Measurements from ENCODE around the gene LARGE1.

The LARGE1 gene

GRCh38 chr22:33774781-33775180, 145.5 kb downstream of the LARGE1 start:
- Histone ChIP-seq H3K27me3 (ENCODE audit: control insufficient read depth in 1 of 2, insufficient read depth in 2 of 2, low read length in 2 of 2) (no peaks in the 10 kb centered on the region), H3K4me3 (ENCODE audit: low read depth in 1 of 2, low read length in 2 of 2) (no peak overlapping the region), H3K36me3 (ENCODE audit: control insufficient read depth in 1 of 2, insufficient read depth in 2 of 2, low read length in 2 of 2) (no peaks in the 10 kb centered on the region), H3K9ac (ENCODE audit: low read depth in 1 of 2, low read length in 2 of 2) (no peak overlapping the region), H3K9me3 (ENCODE audit: control insufficient read depth in 1 of 2, low read length in 2 of 2) (no peaks in the 10 kb centered on the region), H3K4me1 (ENCODE audit: control insufficient read depth in 1 of 2, insufficient read depth in 2 of 2, low read length in 2 of 2) (peaks cover 4 to 16% of the 10 kb centered on the region in 2 donors), H3K27ac (ENCODE audit: low read depth, low read length) (no peak overlapping the region)

GRCh38 chr22:33772745-33773144, 147.5 kb downstream of the LARGE1 start:
- Histone ChIP-seq H3K27ac (ENCODE audit: low read depth, low read length) (no peak overlapping the region), H3K4me3 (ENCODE audit: low read depth in 1 of 2, low read length in 2 of 2) (no peak overlapping the region), H3K27me3 (ENCODE audit: control insufficient read depth in 1 of 2, insufficient read depth in 2 of 2, low read length in 2 of 2) (no peaks in the 10 kb centered on the region), H3K9ac (ENCODE audit: low read depth in 1 of 2, low read length in 2 of 2) (no peak overlapping the region), H3K4me1 (ENCODE audit: control insufficient read depth in 1 of 2, insufficient read depth in 2 of 2, low read length in 2 of 2) (peaks cover 0 to 1% of the 10 kb centered on the region in 2 donors), H3K9me3 (ENCODE audit: control insufficient read depth in 1 of 2, low read length in 2 of 2) (no peaks in the 10 kb centered on the region), H3K36me3 (ENCODE audit: control insufficient read depth in 1 of 2, insufficient read depth in 2 of 2, low read length in 2 of 2) (no peaks in the 10 kb centered on the region)

GRCh38 chr22:33771136-33771535, 149.1 kb downstream of the LARGE1 start:
- Histone ChIP-seq H3K27ac (ENCODE audit: low read depth, low read length) (no peak overlapping the region), H3K4me3 (ENCODE audit: low read depth in 1 of 2, low read length in 2 of 2) (no peak overlapping the region), H3K9ac (ENCODE audit: low read depth in 1 of 2, low read length in 2 of 2) (no peak overlapping the region), H3K36me3 (ENCODE audit: control insufficient read depth in 1 of 2, insufficient read depth in 2 of 2, low read length in 2 of 2) (no peaks in the 10 kb centered on the region), H3K4me1 (ENCODE audit: control insufficient read depth in 1 of 2, insufficient read depth in 2 of 2, low read length in 2 of 2) (no peaks in the 10 kb centered on the region), H3K27me3 (ENCODE audit: control insufficient read depth in 1 of 2, insufficient read depth in 2 of 2, low read length in 2 of 2) (no peaks in the 10 kb centered on the region), H3K9me3 (ENCODE audit: control insufficient read depth in 1 of 2, low read length in 2 of 2) (no peaks in the 10 kb centered on the region)

- Histone ChIP-seq H3K9me3 (ENCODE audit: control insufficient read depth in 1 of 2, low read length in 2 of 2) (no peaks in the 10 kb centered on the region), H3K27ac (ENCODE audit: low read depth, low read length) (no peak overlapping the region), H3K36me3 (ENCODE audit: control insufficient read depth in 1 of 2, insufficient read depth in 2 of 2, low read length in 2 of 2) (no peaks in the 10 kb centered on the region), H3K4me1 (ENCODE audit: control insufficient read depth in 1 of 2, insufficient read depth in 2 of 2, low read length in 2 of 2) (no peaks in the 10 kb centered on the region), H3K9ac (ENCODE audit: low read depth in 1 of 2, low read length in 2 of 2) (no peak overlapping the region), H3K27me3 (ENCODE audit: control insufficient read depth in 1 of 2, insufficient read depth in 2 of 2, low read length in 2 of 2) (no peaks in the 10 kb centered on the region), H3K4me3 (ENCODE audit: low read depth in 1 of 2, low read length in 2 of 2) (no peak overlapping the region)
These were observed 149.6 kb downstream of the LARGE1 start for GRCh38 chr22:33770723-33771122.

- H3K36me3 ChIP-seq (ENCODE audit: control insufficient read depth in 1 of 2, insufficient read depth in 2 of 2, low read length in 2 of 2), result no peaks in the 10 kb centered on the region
- no peaks in the 10 kb centered on the region for H3K9me3 ChIP-seq (ENCODE audit: control insufficient read depth in 1 of 2, low read length in 2 of 2)
- H3K4me1 ChIP-seq (ENCODE audit: control insufficient read depth in 1 of 2, insufficient read depth in 2 of 2, low read length in 2 of 2), result no peaks in the 10 kb centered on the region
- no peak overlapping the region for H3K4me3 ChIP-seq (ENCODE audit: low read depth in 1 of 2, low read length in 2 of 2)
- no peak overlapping the region for H3K27ac ChIP-seq (ENCODE audit: low read depth, low read length)
- H3K27me3 ChIP-seq (ENCODE audit: control insufficient read depth in 1 of 2, insufficient read depth in 2 of 2, low read length in 2 of 2), result no peaks in the 10 kb centered on the region
- no peak overlapping the region for H3K9ac ChIP-seq (ENCODE audit: low read depth in 1 of 2, low read length in 2 of 2)
These were observed 154.2 kb downstream of the LARGE1 start for GRCh38 chr22:33766091-33766490.

- H3K9ac ChIP-seq (ENCODE audit: low read depth in 1 of 2, low read length in 2 of 2), result no peak overlapping the region
- no peak overlapping the region for H3K27ac ChIP-seq (ENCODE audit: low read depth, low read length)
- peaks cover 0 to 7% of the 10 kb centered on the region in 2 donors for H3K4me1 ChIP-seq (ENCODE audit: control insufficient read depth in 1 of 2, insufficient read depth in 2 of 2, low read length in 2 of 2)
- H3K36me3 ChIP-seq (ENCODE audit: control insufficient read depth in 1 of 2, insufficient read depth in 2 of 2, low read length in 2 of 2), result no peaks in the 10 kb centered on the region
- H3K9me3 ChIP-seq (ENCODE audit: control insufficient read depth in 1 of 2, low read length in 2 of 2), result no peaks in the 10 kb centered on the region
- no peak overlapping the region for H3K4me3 ChIP-seq (ENCODE audit: low read depth in 1 of 2, low read length in 2 of 2)
- no peaks in the 10 kb centered on the region for H3K27me3 ChIP-seq (ENCODE audit: control insufficient read depth in 1 of 2, insufficient read depth in 2 of 2, low read length in 2 of 2)
These were observed 161.3 kb downstream of the LARGE1 start for GRCh38 chr22:33758961-33759360.

GRCh38 chr22:33757802-33758483, 162.3 kb downstream of the LARGE1 start:
- no peaks in the 10 kb centered on the region for H3K9me3 ChIP-seq (ENCODE audit: control insufficient read depth in 1 of 2, low read length in 2 of 2)
- peaks cover 0 to 7% of the 10 kb centered on the region in 2 donors for H3K4me1 ChIP-seq (ENCODE audit: control insufficient read depth in 1 of 2, insufficient read depth in 2 of 2, low read length in 2 of 2)
- H3K4me3 ChIP-seq (ENCODE audit: low read depth in 1 of 2, low read length in 2 of 2), result no peak overlapping the region
- H3K27me3 ChIP-seq (ENCODE audit: control insufficient read depth in 1 of 2, insufficient read depth in 2 of 2, low read length in 2 of 2), result no peaks in the 10 kb centered on the region
- no peaks in the 10 kb centered on the region for H3K36me3 ChIP-seq (ENCODE audit: control insufficient read depth in 1 of 2, insufficient read depth in 2 of 2, low read length in 2 of 2)
- H3K27ac ChIP-seq (ENCODE audit: low read depth, low read length), result no peak overlapping the region
- H3K9ac ChIP-seq (ENCODE audit: low read depth in 1 of 2, low read length in 2 of 2), result no peak overlapping the region

- Histone ChIP-seq H3K9ac (ENCODE audit: low read depth in 1 of 2, low read length in 2 of 2) (no peak overlapping the region), H3K9me3 (ENCODE audit: control insufficient read depth in 1 of 2, low read length in 2 of 2) (no peaks in the 10 kb centered on the region), H3K4me1 (ENCODE audit: control insufficient read depth in 1 of 2, insufficient read depth in 2 of 2, low read length in 2 of 2) (peaks cover 0 to 7% of the 10 kb centered on the region in 2 donors), H3K27me3 (ENCODE audit: control insufficient read depth in 1 of 2, insufficient read depth in 2 of 2, low read length in 2 of 2) (no peaks in the 10 kb centered on the region), H3K27ac (ENCODE audit: low read depth, low read length) (no peak overlapping the region), H3K36me3 (ENCODE audit: control insufficient read depth in 1 of 2, insufficient read depth in 2 of 2, low read length in 2 of 2) (no peaks in the 10 kb centered on the region), H3K4me3 (ENCODE audit: low read depth in 1 of 2, low read length in 2 of 2) (no peak overlapping the region)
These were observed 163.1 kb downstream of the LARGE1 start for GRCh38 chr22:33757041-33757801.

GRCh38 chr22:33756508-33756949, 163.7 kb downstream of the LARGE1 start:
- no peak overlapping the region for H3K4me3 ChIP-seq (ENCODE audit: low read depth in 1 of 2, low read length in 2 of 2)
- H3K36me3 ChIP-seq (ENCODE audit: control insufficient read depth in 1 of 2, insufficient read depth in 2 of 2, low read length in 2 of 2), result no peaks in the 10 kb centered on the region
- H3K9ac ChIP-seq (ENCODE audit: low read depth in 1 of 2, low read length in 2 of 2), result no peak overlapping the region
- no peaks in the 10 kb centered on the region for H3K27me3 ChIP-seq (ENCODE audit: control insufficient read depth in 1 of 2, insufficient read depth in 2 of 2, low read length in 2 of 2)
- no peak overlapping the region for H3K27ac ChIP-seq (ENCODE audit: low read depth, low read length)
- peaks cover 0 to 7% of the 10 kb centered on the region in 2 donors for H3K4me1 ChIP-seq (ENCODE audit: control insufficient read depth in 1 of 2, insufficient read depth in 2 of 2, low read length in 2 of 2)
- no peaks in the 10 kb centered on the region for H3K9me3 ChIP-seq (ENCODE audit: control insufficient read depth in 1 of 2, low read length in 2 of 2)

GRCh38 chr22:33748714-33749113, 171.6 kb downstream of the LARGE1 start:
- H3K4me1 ChIP-seq (ENCODE audit: control insufficient read depth in 1 of 2, insufficient read depth in 2 of 2, low read length in 2 of 2), result peaks cover 26 to 30% of the 10 kb centered on the region in 2 donors
- no peak overlapping the region for H3K27ac ChIP-seq (ENCODE audit: low read depth, low read length)
- no peaks in the 10 kb centered on the region for H3K9me3 ChIP-seq (ENCODE audit: control insufficient read depth in 1 of 2, low read length in 2 of 2)
- H3K9ac ChIP-seq (ENCODE audit: low read depth in 1 of 2, low read length in 2 of 2), result no peak overlapping the region
- H3K36me3 ChIP-seq (ENCODE audit: control insufficient read depth in 1 of 2, insufficient read depth in 2 of 2, low read length in 2 of 2), result no peaks in the 10 kb centered on the region
- H3K4me3 ChIP-seq (ENCODE audit: low read depth in 1 of 2, low read length in 2 of 2), result no peak overlapping the region
- H3K27me3 ChIP-seq (ENCODE audit: control insufficient read depth in 1 of 2, insufficient read depth in 2 of 2, low read length in 2 of 2), result no peaks in the 10 kb centered on the region

Measured in duodenal mucosa (tissue), 2 donors.